ENCODE results near the gene C5orf58. TPM values are rescaled to one million over a fixed set of nuclear protein-coding genes. Genes with fewer than 3 reads are reported as not detected.

Gene C5orf58
- total RNA-seq, 1 donor = under 0.01 TPM

Other genes starting within 250 kb of the C5orf58 start
- not detected for gene FOXI1, start 127.1 kb upstream of the C5orf58 start, total RNA-seq
- gene LCP2, start 64.8 kb downstream of the C5orf58 start, total RNA-seq = 70.8 TPM
- gene KCNMB1, start 156.4 kb downstream of the C5orf58 start, total RNA-seq = 0.27 TPM